ENCODE data around the gene SLC23A2. TPM values are rescaled to one million over a fixed set of nuclear protein-coding genes. Genes with fewer than 3 reads are reported as not detected.
A peak's percentile ranks its signal among the peaks of the same experiment; 100 is the strongest.

SLC23A2 gene
- total RNA-seq, 4 donors from 2014 or later, result 2.6 to 3.6 (median 3.1) TPM

- Histone ChIP-seq H3K27ac (peak overlapping the region; percentile 11 to 45 (median 24)), H3K27me3 (no peaks in the 10 kb centered on the region), H3K4me3 (no peak overlapping the region), H3K4me1 (no peaks in the 10 kb centered on the region), H3K9me3 (no peaks in the 10 kb centered on the region), H3K36me3 (no peaks in the 10 kb centered on the region)
- TF ChIP-seq POLR2A (IDR thresholded peaks at IDR 0.05), result no peak
- no peak for TF ChIP-seq CTCF (IDR thresholded peaks at IDR 0.05 in 4 of 5, conservative IDR thresholded peaks at IDR 0.05 in 1 of 5)
- intact Hi-C loops (cut with DNase I; ENCODE audit: low total_unique reads) (no loop called here), in situ Hi-C loops (cut with MboI; ENCODE audit: low sequenced_read_pairs in 4 of 4) (no loop called here)
- ATAC-seq, result no peak
- DNase-seq, result no peak
Measured at GRCh38 chr20:4926531-4927156, 74.7 kb downstream of the SLC23A2 start.

- peak; percentile 69 to 76 for ATAC-seq
- TF ChIP-seq POLR2A (IDR thresholded peaks at IDR 0.05) (no peak), CTCF (IDR thresholded peaks at IDR 0.05 in 4 of 5, conservative IDR thresholded peaks at IDR 0.05 in 1 of 5) (no peak)
- intact Hi-C loops (cut with DNase I; ENCODE audit: low total_unique reads), result no loop called here
Measured at GRCh38 chr20:4925842-4926530, 75.3 kb downstream of the SLC23A2 start.

GRCh38 chr20:4924446-4924845 lies 76.9 kb downstream of the SLC23A2 start:
- intact Hi-C loops (cut with DNase I; ENCODE audit: low total_unique reads), result no loop called here

More at GRCh38 chr20:4925842-4926530, 75.3 kb downstream of the SLC23A2 start:
- no peaks in the 10 kb centered on the region for H3K27me3 ChIP-seq
- H3K4me3 ChIP-seq, result no peak overlapping the region
- no peaks in the 10 kb centered on the region for H3K36me3 ChIP-seq
- no peaks in the 10 kb centered on the region for H3K4me1 ChIP-seq
- DNase-seq, result peak in 1 of 2 donors; percentile 31
- in situ Hi-C loops (cut with MboI; ENCODE audit: low sequenced_read_pairs in 4 of 4), result no loop called here
- H3K27ac ChIP-seq, result peak overlapping the region; percentile 24 to 60 (median 40)
- no peaks in the 10 kb centered on the region for H3K9me3 ChIP-seq

GRCh38 chr20:4924032-4924431 lies 77.3 kb downstream of the SLC23A2 start:
- ATAC-seq (no peak), DNase-seq (no peak)
- H3K4me3 ChIP-seq, result no peak overlapping the region
- intact Hi-C loops (cut with DNase I; ENCODE audit: low total_unique reads), result no loop called here
- H3K27me3 ChIP-seq, result no peaks in the 10 kb centered on the region
- no peaks in the 10 kb centered on the region for H3K4me1 ChIP-seq
- H3K36me3 ChIP-seq, result no peaks in the 10 kb centered on the region
- TF ChIP-seq CTCF (IDR thresholded peaks at IDR 0.05 in 4 of 5, conservative IDR thresholded peaks at IDR 0.05 in 1 of 5) (no peak), POLR2A (IDR thresholded peaks at IDR 0.05) (no peak)
- no peak overlapping the region for H3K27ac ChIP-seq
- in situ Hi-C loops (cut with MboI; ENCODE audit: low sequenced_read_pairs in 4 of 4), result no loop called here
- H3K9me3 ChIP-seq, result no peaks in the 10 kb centered on the region

More at GRCh38 chr20:4924446-4924845, 76.9 kb downstream of the SLC23A2 start:
- in situ Hi-C loops (cut with MboI; ENCODE audit: low sequenced_read_pairs in 4 of 4), result no loop called here
- H3K36me3 ChIP-seq, result no peaks in the 10 kb centered on the region
- TF ChIP-seq POLR2A (IDR thresholded peaks at IDR 0.05), result no peak
- TF ChIP-seq CTCF (IDR thresholded peaks at IDR 0.05 in 4 of 5, conservative IDR thresholded peaks at IDR 0.05 in 1 of 5), result no peak
- H3K4me3 ChIP-seq, result no peak overlapping the region
- no peak for ATAC-seq
- no peak overlapping the region for H3K27ac ChIP-seq
- no peaks in the 10 kb centered on the region for H3K9me3 ChIP-seq
- no peak for DNase-seq
- no peaks in the 10 kb centered on the region for H3K27me3 ChIP-seq
- H3K4me1 ChIP-seq, result no peaks in the 10 kb centered on the region
